ENCODE measurements around the gene OR51B4. TPM values are rescaled to one million over a fixed set of nuclear protein-coding genes. Genes with fewer than 3 reads are reported as not detected.
"Not testable (repeated sequence)": the region's sequence is repeated elsewhere in the genome, so short reads cannot be mapped to it uniquely, and the experiment has no call there.

OR51B4 gene
- total RNA-seq, 1 experiment from 2014 or later: not detected

GRCh38 chr11:5257296-5257695 lies 44.5 kb downstream of the OR51B4 start:
- peak; percentile 28 for DNase-seq
- H3K56ac ChIP-seq (ENCODE audit: insufficient read length, low read depth, low read length): no peak overlapping the region
- H3K18ac ChIP-seq (ENCODE audit: insufficient read length, low read depth, low read length): no peak overlapping the region
- H4K91ac ChIP-seq (ENCODE audit: insufficient read length, low read depth, low read length): no peak overlapping the region
- no peak overlapping the region for H2BK15ac ChIP-seq (ENCODE audit: low read depth, low read length)
- no peaks in the 10 kb centered on the region for H4K20me1 ChIP-seq (ENCODE audit: control insufficient read depth, insufficient read depth, insufficient read length)
- no peak overlapping the region for H2BK12ac ChIP-seq (ENCODE audit: insufficient read length, low read depth, low read length)
- no peaks in the 10 kb centered on the region for H3K23me2 ChIP-seq (ENCODE audit: insufficient read length, low read depth, low read length, poor library complexity, severe bottlenecking)
- H4K8ac ChIP-seq (replicated peaks; ENCODE audit: insufficient read length, low read depth, low read length): no peak overlapping the region
- Mint-ChIP-seq H3K9me3 (peaks cover 13 to 16% of the 10 kb centered on the region in 2 experiments), H3K27ac (no peak overlapping the region; a peak in 1 of 7 replicates), H3K36me3 (ENCODE audit: insufficient read depth in 1 of 3, low read depth in 3 of 3) (peaks cover 0 to 18% (median 0%) of the 10 kb centered on the region in 3 experiments; a peak in 3 of 7 replicates), H3K27me3 (ENCODE audit: low read depth) (peaks cover 43% of the 10 kb centered on the region), H3K4me1 (peaks cover 29 to 31% of the 10 kb centered on the region in 2 experiments), H3K4me3 (peak overlapping the region in 1 of 2 experiments; percentile 50; a peak in 1 of 5 replicates)
- no peak overlapping the region for H2BK20ac ChIP-seq (ENCODE audit: low read depth, low read length, poor library complexity, severe bottlenecking)
- no peaks in the 10 kb centered on the region; the same call in 1 of the 2 replicates for H3K27me3 ChIP-seq (ENCODE audit: insufficient read depth, low read length)
- H2BK5ac ChIP-seq (ENCODE audit: insufficient read length, low read length): no peak overlapping the region
- H3K79me1 ChIP-seq (ENCODE audit: insufficient read depth, low read depth, low read length, poor library complexity, severe bottlenecking): no peaks in the 10 kb centered on the region
- H4K5ac ChIP-seq (ENCODE audit: insufficient read length, low read depth, low read length): no peak overlapping the region
- no peaks in the 10 kb centered on the region for H3K79me2 ChIP-seq (ENCODE audit: insufficient read depth, low read length)
- no peak overlapping the region for H3K9ac ChIP-seq (ENCODE audit: extremely low read depth, insufficient read length, low read length)
- no peak overlapping the region for H3K14ac ChIP-seq (ENCODE audit: insufficient read depth, low read length)
- no peak for TF ChIP-seq CTCF (conservative IDR thresholded peaks at IDR 0.05)
- H2BK120ac ChIP-seq (ENCODE audit: low read depth, low read length, poor library complexity, severe bottlenecking): no peak overlapping the region
- H3T11ph ChIP-seq (ENCODE audit: low read length): no peak overlapping the region
- no peak overlapping the region for H3K27ac ChIP-seq (ENCODE audit: insufficient read length, low read depth, low read length)
- no peaks in the 10 kb centered on the region for H3K4me1 ChIP-seq (ENCODE audit: insufficient read depth, low read length)
- H3K23ac ChIP-seq (ENCODE audit: insufficient read length, low read depth, low read length): no peak overlapping the region
- H3K4me2 ChIP-seq (ENCODE audit: insufficient read depth, insufficient read length, low read length): no peak overlapping the region
- H3K4ac ChIP-seq (ENCODE audit: low read depth, low read length): no peak overlapping the region
- no CpG with 5 or more reads among the region's 2 CpGs for WGBS (ENCODE audit: extremely low coverage, insufficient read length, low lambda C conversion rate)
- no peaks in the 10 kb centered on the region for H3K9me3 ChIP-seq (ENCODE audit: control insufficient read depth, low read depth, low read length)
- H2AK5ac ChIP-seq (ENCODE audit: insufficient read length, low read length): no peak overlapping the region
- no peak overlapping the region for H2AFZ ChIP-seq (ENCODE audit: low read length)

GRCh38 chr11:5254646-5255413 lies 46.9 kb downstream of the OR51B4 start, which contains the start of gene HBG2:
HBG2 (minus strand) TSS chr11:5254781; CDS start chr11:5254728, 53 bp downstream.
- not testable (repeated sequence) for H3K56ac ChIP-seq (ENCODE audit: insufficient read length, low read depth, low read length); H3K4me3 Mint-ChIP-seq; H4K91ac ChIP-seq (ENCODE audit: insufficient read length, low read depth, low read length); H3K79me2 ChIP-seq (ENCODE audit: insufficient read depth, low read length); H3K27ac ChIP-seq (ENCODE audit: insufficient read length, low read depth, low read length); H3K9me3 ChIP-seq (ENCODE audit: control insufficient read depth, low read depth, low read length); H3K9ac ChIP-seq (ENCODE audit: extremely low read depth, insufficient read length, low read length); H3K27ac Mint-ChIP-seq; H3K14ac ChIP-seq (ENCODE audit: insufficient read depth, low read length); H3T11ph ChIP-seq (ENCODE audit: low read length); H3K4me1 ChIP-seq (ENCODE audit: insufficient read depth, low read length); H2AFZ ChIP-seq (ENCODE audit: low read length); H4K8ac ChIP-seq (replicated peaks; ENCODE audit: insufficient read length, low read depth, low read length); H3K23ac ChIP-seq (ENCODE audit: insufficient read length, low read depth, low read length); H3K27me3 ChIP-seq (ENCODE audit: insufficient read depth, low read length); H3K4me2 ChIP-seq (ENCODE audit: insufficient read depth, insufficient read length, low read length); H2BK12ac ChIP-seq (ENCODE audit: insufficient read length, low read depth, low read length); H4K20me1 ChIP-seq (ENCODE audit: control insufficient read depth, insufficient read depth, insufficient read length); H2BK20ac ChIP-seq (ENCODE audit: low read depth, low read length, poor library complexity, severe bottlenecking); H3K18ac ChIP-seq (ENCODE audit: insufficient read length, low read depth, low read length); H4K5ac ChIP-seq (ENCODE audit: insufficient read length, low read depth, low read length); H2BK5ac ChIP-seq (ENCODE audit: insufficient read length, low read length); H2AK5ac ChIP-seq (ENCODE audit: insufficient read length, low read length); H3K4ac ChIP-seq (ENCODE audit: low read depth, low read length); H3K23me2 ChIP-seq (ENCODE audit: insufficient read length, low read depth, low read length, poor library complexity, severe bottlenecking); H2BK120ac ChIP-seq (ENCODE audit: low read depth, low read length, poor library complexity, severe bottlenecking); H3K79me1 ChIP-seq (ENCODE audit: insufficient read depth, low read depth, low read length, poor library complexity, severe bottlenecking); H2BK15ac ChIP-seq (ENCODE audit: low read depth, low read length); DNase-seq
- WGBS (ENCODE audit: extremely low coverage, insufficient read length, low lambda C conversion rate): no CpG with 5 or more reads among the region's 9 CpGs
- Mint-ChIP-seq H3K27me3 (ENCODE audit: low read depth) (peaks cover 40% of the 10 kb centered on the region), H3K4me1 (peaks cover 29 to 30% of the 10 kb centered on the region in 2 experiments), H3K36me3 (ENCODE audit: insufficient read depth in 1 of 3, low read depth in 3 of 3) (peaks cover 0 to 10% (median 0%) of the 10 kb centered on the region in 3 experiments; a peak in 3 of 7 replicates), H3K9me3 (peaks cover 9 to 12% of the 10 kb centered on the region in 2 experiments)

Data from H9 (cell line).